DOHH2 (cell line): ENCODE measurements around the gene METTL26.

ENCODE experiments used
- CTCF ChIP-seq: fragments of 200-600 bp; sonication (generic); IDR thresholded peaks from one replicate; pipeline ENCODE4 v1.5.1; 2014; ENCODE audit warnings: antibody characterized with exemption, mild to moderate bottlenecking, low read depth, low read length; ENCODE audit not compliant: poor library complexity, severe bottlenecking
- EZH2phosphoT487 ChIP-seq: fragments of 200-600 bp; sonication (generic); IDR thresholded peaks from 2 replicates; pipeline ENCODE4 v1.6.1; 2017; ENCODE audit warnings: borderline replicate concordance, mild to moderate bottlenecking, antibody characterized with exemption, low read length, moderate library complexity, mixed read lengths

GRCh38 chr16:648781-649589 lies 12.9 kb upstream of the METTL26 start, which contains the start of gene WDR90:
- TF ChIP-seq CTCF (no peak), EZH2phosphoT487 (no peak)
